Lower lobe of right lung (tissue), 2 donors: ENCODE measurements around the gene CD34. TPM values are rescaled to one million over a fixed set of nuclear protein-coding genes. Genes with fewer than 3 reads are reported as not detected.

Source experiments
- ATAC-seq, 2 donors: fragments of 200-7000 bp; cut with Tn5 transposase; one replicate each; pipeline ENCODE4 v1.9.1; 2020 to 2022; ENCODE audit warnings: mild to moderate bottlenecking in 2 of 2, moderate library complexity in 2 of 2
- DNase-seq: peaks from one replicate; pipeline ENCODE4 v3.0.0-alpha.2; 2020
- H3K27ac ChIP-seq: fragments of 200-600 bp; one replicate; pipeline ENCODE4 v1.8.0; 2022
- H3K27me3 ChIP-seq: fragments of 200-600 bp; one replicate; pipeline ENCODE4 v1.8.0; 2022; ENCODE audit warnings: low read depth
- H3K36me3 ChIP-seq: fragments of 200-600 bp; one replicate; pipeline ENCODE4 v1.8.0; 2022; ENCODE audit warnings: mild to moderate bottlenecking
- H3K4me1 ChIP-seq: fragments of 200-600 bp; one replicate; pipeline ENCODE4 v1.8.0; 2022
- H3K4me3 ChIP-seq: fragments of 200-600 bp; one replicate; pipeline ENCODE4 v1.8.0; 2022; ENCODE audit warnings: mild to moderate bottlenecking
- H3K9me3 ChIP-seq: fragments of 200-600 bp; one replicate; pipeline ENCODE4 v1.8.0; 2022
- intact Hi-C: fragments of 100-400 bp; cut with DNase I; formaldehyde crosslinking; loops from one replicate; pipeline ENCODE4 v1.11.0; 2022
- total RNA-seq: library from RNA; stranded (reverse); fragmentation: NEBNext Ultra II Directional; extraction: Animal tissue kit (Norgen Biotek cat#: 25700); gene quantifications from one replicate; pipeline ENCODE4 v1.2.1, GENCODE V29; 2021
- TF ChIP-seq, protein P1 (sequence below): fragments of 200-600 bp; IDR thresholded peaks from one replicate; pipeline ENCODE4 v1.8.0; 2022; ENCODE audit warnings: antibody characterized with exemption, mild to moderate bottlenecking
- donor health status: DM: no; HTN: yes; CAD: no; lungs with severe emphysema.

Gene CD34
- total RNA-seq, 1 donor from 2014 or later: 44.6 TPM

GRCh38 chr1:207868251-207868773, 42.6 kb downstream of the CD34 start:
- TF ChIP-seq, protein P1, sequence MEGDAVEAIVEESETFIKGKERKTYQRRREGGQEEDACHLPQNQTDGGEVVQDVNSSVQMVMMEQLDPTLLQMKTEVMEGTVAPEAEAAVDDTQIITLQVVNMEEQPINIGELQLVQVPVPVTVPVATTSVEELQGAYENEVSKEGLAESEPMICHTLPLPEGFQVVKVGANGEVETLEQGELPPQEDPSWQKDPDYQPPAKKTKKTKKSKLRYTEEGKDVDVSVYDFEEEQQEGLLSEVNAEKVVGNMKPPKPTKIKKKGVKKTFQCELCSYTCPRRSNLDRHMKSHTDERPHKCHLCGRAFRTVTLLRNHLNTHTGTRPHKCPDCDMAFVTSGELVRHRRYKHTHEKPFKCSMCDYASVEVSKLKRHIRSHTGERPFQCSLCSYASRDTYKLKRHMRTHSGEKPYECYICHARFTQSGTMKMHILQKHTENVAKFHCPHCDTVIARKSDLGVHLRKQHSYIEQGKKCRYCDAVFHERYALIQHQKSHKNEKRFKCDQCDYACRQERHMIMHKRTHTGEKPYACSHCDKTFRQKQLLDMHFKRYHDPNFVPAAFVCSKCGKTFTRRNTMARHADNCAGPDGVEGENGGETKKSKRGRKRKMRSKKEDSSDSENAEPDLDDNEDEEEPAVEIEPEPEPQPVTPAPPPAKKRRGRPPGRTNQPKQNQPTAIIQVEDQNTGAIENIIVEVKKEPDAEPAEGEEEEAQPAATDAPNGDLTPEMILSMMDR: no peak
- Histone ChIP-seq H3K27me3 (no peaks in the 10 kb centered on the region), H3K27ac (peak overlapping the region; percentile 95), H3K4me1 (peaks cover 84% of the 10 kb centered on the region), H3K36me3 (peaks cover 20% of the 10 kb centered on the region), H3K4me3 (peak overlapping the region; percentile 88), H3K9me3 (no peaks in the 10 kb centered on the region)
- intact Hi-C loops: loop anchor here (5.0 kb wide), 1 partner anchor 41 kb away; no protein-coding TSS in a partner anchor
- ATAC-seq: peak; percentile 48 to 55
- DNase-seq: peak; percentile 68

GRCh38 chr1:207867136-207868109, 43.5 kb downstream of the CD34 start:
- peaks cover 20% of the 10 kb centered on the region for H3K36me3 ChIP-seq
- intact Hi-C loops: loop anchor here (5.0 kb wide), 1 partner anchor 40 kb away; no protein-coding TSS in a partner anchor
- H3K27ac ChIP-seq: peak overlapping the region; percentile 95
- no peaks in the 10 kb centered on the region for H3K27me3 ChIP-seq
- ATAC-seq (peak; percentile 64 to 70), DNase-seq (peak; percentile 74)
- peaks cover 78% of the 10 kb centered on the region for H3K4me1 ChIP-seq
- peak overlapping the region; percentile 88 for H3K4me3 ChIP-seq
- no peaks in the 10 kb centered on the region for H3K9me3 ChIP-seq
- TF ChIP-seq, protein P1: no peak

DNA sequence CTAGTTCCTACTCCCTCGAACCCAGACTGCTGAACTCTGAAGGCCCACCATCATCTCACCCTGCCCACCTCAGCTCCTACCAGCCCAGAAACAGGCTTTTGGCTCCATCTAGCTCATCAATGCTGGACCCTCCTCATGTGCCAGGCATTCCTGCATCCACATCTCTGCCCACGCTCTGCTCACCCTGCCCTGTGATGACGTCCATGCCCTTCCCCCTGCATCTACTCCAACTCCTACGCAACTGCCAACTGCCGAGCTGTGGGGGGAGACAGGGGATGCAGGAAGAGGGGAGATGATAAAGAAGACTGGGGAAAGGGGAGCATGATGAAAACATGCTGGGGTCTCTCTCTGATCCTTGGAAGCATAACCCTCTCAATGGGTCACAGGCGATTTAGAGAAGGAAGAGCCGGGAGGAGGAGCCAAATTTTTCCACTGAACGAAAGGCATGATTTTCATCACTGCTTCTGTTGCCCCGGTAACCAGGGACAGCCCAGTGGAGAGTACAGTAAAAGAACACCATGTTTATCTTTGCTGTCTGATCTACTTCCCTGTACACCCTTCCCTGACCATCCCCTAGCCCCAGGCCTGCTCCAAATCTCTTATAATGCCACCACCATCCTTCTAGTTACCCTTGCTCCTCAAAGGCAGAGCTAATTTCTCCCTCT, 44.3 kb downstream of the CD34 start:
- DNase-seq (peak; percentile 59), ATAC-seq (peak; percentile 53 to 71)
- intact Hi-C loops: loop anchor here (5.0 kb wide), 1 partner anchor 39 kb away; no protein-coding TSS in a partner anchor
- no peaks in the 10 kb centered on the region for H3K9me3 ChIP-seq
- H3K4me1 ChIP-seq: peaks cover 76% of the 10 kb centered on the region
- peaks cover 26% of the 10 kb centered on the region for H3K36me3 ChIP-seq
- H3K27ac ChIP-seq: peak overlapping the region; percentile 95
- no peaks in the 10 kb centered on the region for H3K27me3 ChIP-seq
- TF ChIP-seq, protein P1: no peak
- H3K4me3 ChIP-seq: peak overlapping the region; percentile 88

DNA sequence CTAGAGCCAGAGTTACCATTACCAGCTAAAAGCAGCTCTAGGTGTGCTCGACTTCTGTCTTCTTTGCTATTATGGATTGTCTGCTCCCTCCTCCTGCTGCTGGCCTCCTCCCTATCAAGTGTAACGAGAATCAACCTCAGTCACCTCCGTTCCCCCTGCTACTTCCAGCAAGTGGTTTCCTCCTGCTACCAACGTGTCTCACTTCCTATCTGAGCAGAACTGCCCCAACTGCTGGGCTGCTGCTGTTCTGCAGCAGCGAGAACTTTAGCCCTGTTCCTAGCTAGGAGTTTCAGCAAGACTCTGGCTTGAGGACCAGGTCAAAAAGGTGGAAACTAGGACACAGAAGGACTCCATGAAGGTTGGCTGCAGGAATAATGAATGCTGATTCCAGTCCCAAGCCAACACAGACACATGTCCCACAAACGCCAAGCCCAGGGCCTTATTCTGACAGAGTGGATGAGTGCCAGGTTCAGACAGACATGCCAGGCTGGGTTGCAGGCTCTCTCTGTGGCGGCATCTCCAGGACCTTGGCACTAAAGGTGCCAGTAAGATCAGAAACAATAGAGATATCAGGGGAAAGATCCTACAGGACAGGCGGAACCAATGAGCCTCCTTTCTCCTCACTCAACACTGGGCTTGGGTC, 46.9 kb downstream of the CD34 start:
- H3K9me3 ChIP-seq: no peaks in the 10 kb centered on the region
- H3K4me1 ChIP-seq: peaks cover 72% of the 10 kb centered on the region
- DNase-seq: no peak
- TF ChIP-seq, protein P1: peak; percentile 16
- no peak for ATAC-seq
- peak overlapping the region; percentile 67 for H3K27ac ChIP-seq
- intact Hi-C loops: no loop called here
- no peaks in the 10 kb centered on the region for H3K27me3 ChIP-seq
- peaks cover 34% of the 10 kb centered on the region for H3K36me3 ChIP-seq
- H3K4me3 ChIP-seq: peak overlapping the region; percentile 19
